ENCODE data around the gene PCSK2. TPM values are rescaled to one million over a fixed set of nuclear protein-coding genes. Genes with fewer than 3 reads are reported as not detected.

PCSK2 gene
- total and polyA plus RNA-seq, 2 of the 8 experiments (the other 6 are each of a cell fraction or from before 2014, with no cell fraction given) = 1.9 to 4.2 TPM

GRCh38 chr20:17202673-17203072 lies 24.2 kb upstream of the PCSK2 start:
- DNase-seq (ENCODE audit: low read depth in 1 of 2, low spot score in 2 of 2) = peak in 1 of 2 experiments; percentile 53
- Histone ChIP-seq H2BK12ac (ENCODE audit: low read depth, low read length) (no peak overlapping the region), H3K36me3 (ENCODE audit: control insufficient read depth in 2 of 4, insufficient read depth in 4 of 4, low read length in 3 of 4) (no peaks in the 10 kb centered on the region), H4K20me1 (replicated peaks in 1 of 2; ENCODE audit: control insufficient read depth in 1 of 2, insufficient read depth in 2 of 2, low read length in 2 of 2) (no peaks in the 10 kb centered on the region), H4K8ac (ENCODE audit: extremely low read depth, insufficient read depth, low read length) (no peak overlapping the region), H2AFZ (ENCODE audit: low read length) (peak overlapping the region; percentile 98), H2BK15ac (ENCODE audit: low read length) (no peak overlapping the region), H3K79me2 (ENCODE audit: control insufficient read depth in 1 of 2, insufficient read depth in 2 of 2, low read length in 2 of 2) (no peaks in the 10 kb centered on the region), H3K79me1 (ENCODE audit: low read depth, low read length) (no peaks in the 10 kb centered on the region), H3K4ac (replicated peaks; ENCODE audit: insufficient read length, low read depth, low read length) (no peak overlapping the region), H3K14ac (ENCODE audit: insufficient read length) (no peak overlapping the region), H3K18ac (ENCODE audit: extremely low read depth, low read length) (no peak overlapping the region), H3K56ac (replicated peaks; ENCODE audit: insufficient read length, low read depth, low read length) (no peak overlapping the region), H3K4me2 (ENCODE audit: insufficient read depth in 1 of 2, low read depth in 2 of 2, low read length in 2 of 2) (peak overlapping the region; percentile 34 to 63), H2AK5ac (ENCODE audit: low read depth, low read length) (no peak overlapping the region), H3K9ac (replicated peaks in 1 of 4; ENCODE audit: extremely low read depth in 1 of 4, low read depth in 3 of 4, low read length in 3 of 4) (no peak overlapping the region), H2BK120ac (replicated peaks; ENCODE audit: low read depth, low read length) (no peak overlapping the region), H3K4me1 (replicated peaks in 1 of 4; ENCODE audit: control insufficient read depth in 3 of 4, insufficient read depth in 4 of 4, low read length in 3 of 4) (no peaks in the 10 kb centered on the region), H4K91ac (replicated peaks; ENCODE audit: insufficient read length, low read length) (no peak overlapping the region), H3K27me3 (replicated peaks in 1 of 4; ENCODE audit: control insufficient read depth in 3 of 4, extremely low read depth in 1 of 4, insufficient read depth in 3 of 4, low read length in 3 of 4) (no peaks in the 10 kb centered on the region; a peak in 1 of 7 replicates), H3K23ac (ENCODE audit: insufficient read length) (no peak overlapping the region), H3K27ac (ENCODE audit: low read depth, low read length) (no peak overlapping the region), H3K9me3 (ENCODE audit: insufficient read depth in 2 of 2, low read depth in 1 of 2, low read length in 1 of 2) (no peaks in the 10 kb centered on the region), H2BK5ac (ENCODE audit: low read depth, low read length) (no peak overlapping the region), H3K23me2 (ENCODE audit: low read depth, low read length) (no peaks in the 10 kb centered on the region), H3K4me3 (ENCODE audit: extremely low read depth in 1 of 4, insufficient read depth in 2 of 4, low read depth in 3 of 4, low read length in 4 of 4) (peak overlapping the region in 3 of 4 experiments; percentile 10 to 44 (median 11); a peak in 3 of 8 replicates), H2BK20ac (ENCODE audit: low read length) (no peak overlapping the region), H4K5ac (ENCODE audit: insufficient read length, low read depth, low read length) (no peak overlapping the region)
- 36% methylated on average over 8 of the region's 8 CpGs; no CpG with 5 or more reads in 1 of the 2 experiments for WGBS, 2 experiments (ENCODE audit: extremely low coverage in 1 of 2, insufficient coverage in 1 of 2, insufficient read length in 1 of 2, insufficient replicate concordance in 2 of 2, low coverage in 1 of 2, low lambda C conversion rate in 2 of 2, missing lambda C conversion rate in 1 of 2)
- TF ChIP-seq GTF2F1 (IDR thresholded peaks at IDR 0.05; ENCODE audit: borderline replicate concordance, low read depth, low read length) = no peak
- 0 out of 2 replicates have a peak, but pooled peaks have one; percentile 36 for TF ChIP-seq TAF1 (IDR thresholded peaks at IDR 0.05; ENCODE audit: low read depth, low read length)
- TF ChIP-seq TBP (IDR thresholded peaks at IDR 0.05; ENCODE audit: low read depth, low read length) = 0 out of 2 replicates have a peak, but pooled peaks have one; percentile 33
- POLR2A ChIA-PET (ENCODE audit: partially characterized antibody) = no interaction called here
- FAIRE-seq = peak; percentile 96
- CTCF ChIA-PET (ENCODE audit: partially characterized antibody) = interaction anchor here (1.2 to 1.3 kb wide), 2 partner anchors 15 to 81 kb away, joined by 3 to 5 read pairs; no protein-coding TSS in a partner anchor

Data from H1 (cell line).